Chondrocyte (in vitro differentiated cells): ENCODE results near the gene HDAC9. TPM values are rescaled to one million over a fixed set of nuclear protein-coding genes. Genes with fewer than 3 reads are reported as not detected.

Experiments used
- DNase-seq: peaks from one replicate; pipeline ENCODE4 v3.0.0; 2021; ENCODE audit warnings: mixed read lengths, low spot score
- H3K27ac Mint-ChIP-seq: one replicate; pipeline ENCODE4 v1.8.0; 2021; ENCODE audit warnings: mild to moderate bottlenecking, moderate library complexity, mixed read lengths; ENCODE audit not compliant: unreplicated experiment
- H3K27me3 Mint-ChIP-seq: 2 replicates; pipeline ENCODE4 v1.8.0; 2021; ENCODE audit warnings: low read depth, mixed read lengths
- H3K36me3 Mint-ChIP-seq: 2 replicates; pipeline ENCODE4 v1.8.0; 2021; ENCODE audit warnings: low read depth, mixed read lengths
- H3K4me1 Mint-ChIP-seq: 2 replicates; pipeline ENCODE4 v1.8.0; 2021; ENCODE audit warnings: low read depth, mild to moderate bottlenecking, mixed read lengths
- H3K4me3 Mint-ChIP-seq: one replicate; pipeline ENCODE4 v1.8.0; 2021; ENCODE audit warnings: mild to moderate bottlenecking, moderate library complexity, mixed read lengths; ENCODE audit not compliant: unreplicated experiment
- H3K9me3 Mint-ChIP-seq: 2 replicates; pipeline ENCODE4 v1.8.0; 2021; ENCODE audit warnings: low read depth, mixed read lengths
- total RNA-seq: library from RNA; stranded (reverse); gene quantifications from 3 replicates; pipeline ENCODE4 v1.2.1, GENCODE V29; 2021
- TF ChIP-seq, protein P1 (sequence below): fragments of 200-600 bp; sonication (generic); IDR thresholded peaks from 2 replicates; pipeline ENCODE4 v1.5.0; 2021; ENCODE audit warnings: antibody characterized with exemption, mild to moderate bottlenecking, moderate library complexity

Gene HDAC9
- total RNA-seq, 1 donor from 2014 or later, result 5.9 TPM

DNA sequence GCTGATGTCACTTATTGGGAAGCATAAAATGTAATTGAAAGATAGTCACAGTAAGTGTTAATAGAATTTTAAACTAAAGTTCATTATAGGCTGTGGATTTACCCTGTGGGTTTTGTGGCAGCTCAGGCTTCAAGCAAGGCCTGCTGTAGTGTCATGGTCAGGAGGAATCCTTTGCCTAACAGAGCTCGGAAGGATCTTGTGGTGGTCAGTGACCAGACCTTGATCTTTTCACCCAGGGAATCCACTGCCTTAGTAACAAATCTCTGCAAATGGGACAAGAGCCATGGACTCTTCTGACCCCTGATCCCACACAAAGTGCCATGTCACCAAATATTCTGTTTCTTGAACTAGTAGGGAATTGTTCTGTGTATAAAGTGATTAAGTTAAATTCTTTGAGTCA is 20.6 kb upstream of the HDAC9 start:
- no peaks in the 10 kb centered on the region for H3K27me3 Mint-ChIP-seq
- peaks cover 2% of the 10 kb centered on the region for H3K4me1 Mint-ChIP-seq
- TF ChIP-seq, protein P1, sequence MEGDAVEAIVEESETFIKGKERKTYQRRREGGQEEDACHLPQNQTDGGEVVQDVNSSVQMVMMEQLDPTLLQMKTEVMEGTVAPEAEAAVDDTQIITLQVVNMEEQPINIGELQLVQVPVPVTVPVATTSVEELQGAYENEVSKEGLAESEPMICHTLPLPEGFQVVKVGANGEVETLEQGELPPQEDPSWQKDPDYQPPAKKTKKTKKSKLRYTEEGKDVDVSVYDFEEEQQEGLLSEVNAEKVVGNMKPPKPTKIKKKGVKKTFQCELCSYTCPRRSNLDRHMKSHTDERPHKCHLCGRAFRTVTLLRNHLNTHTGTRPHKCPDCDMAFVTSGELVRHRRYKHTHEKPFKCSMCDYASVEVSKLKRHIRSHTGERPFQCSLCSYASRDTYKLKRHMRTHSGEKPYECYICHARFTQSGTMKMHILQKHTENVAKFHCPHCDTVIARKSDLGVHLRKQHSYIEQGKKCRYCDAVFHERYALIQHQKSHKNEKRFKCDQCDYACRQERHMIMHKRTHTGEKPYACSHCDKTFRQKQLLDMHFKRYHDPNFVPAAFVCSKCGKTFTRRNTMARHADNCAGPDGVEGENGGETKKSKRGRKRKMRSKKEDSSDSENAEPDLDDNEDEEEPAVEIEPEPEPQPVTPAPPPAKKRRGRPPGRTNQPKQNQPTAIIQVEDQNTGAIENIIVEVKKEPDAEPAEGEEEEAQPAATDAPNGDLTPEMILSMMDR, result no peak
- no peaks in the 10 kb centered on the region for H3K9me3 Mint-ChIP-seq
- H3K27ac Mint-ChIP-seq, result no peak overlapping the region
- H3K4me3 Mint-ChIP-seq, result no peak overlapping the region
- no peak for DNase-seq
- H3K36me3 Mint-ChIP-seq, result no peaks in the 10 kb centered on the region

DNA sequence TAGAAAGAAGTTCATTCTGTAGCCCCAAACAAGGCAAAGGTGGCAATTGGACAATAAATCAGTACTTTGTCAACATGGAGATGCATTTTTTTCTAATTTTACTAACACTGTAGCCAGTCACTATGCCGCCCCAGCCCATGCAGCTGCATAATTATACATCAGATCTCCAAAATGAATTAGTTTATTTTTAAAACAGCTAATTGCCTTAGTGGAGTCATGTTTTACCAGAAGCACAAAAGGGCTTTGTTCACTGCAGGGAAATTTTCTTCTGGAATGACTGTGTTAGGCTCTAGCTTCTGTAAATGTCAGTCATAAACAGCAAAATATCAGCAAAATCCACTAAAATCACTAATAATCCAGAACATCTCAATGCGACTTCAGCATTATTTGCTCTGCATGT is 20.1 kb upstream of the HDAC9 start:
- Mint-ChIP-seq H3K4me1 (peaks cover 3% of the 10 kb centered on the region), H3K27me3 (no peaks in the 10 kb centered on the region), H3K36me3 (no peaks in the 10 kb centered on the region), H3K4me3 (no peak overlapping the region), H3K9me3 (no peaks in the 10 kb centered on the region), H3K27ac (no peak overlapping the region)
- DNase-seq, result no peak
- TF ChIP-seq, protein P1, result no peak

DNA sequence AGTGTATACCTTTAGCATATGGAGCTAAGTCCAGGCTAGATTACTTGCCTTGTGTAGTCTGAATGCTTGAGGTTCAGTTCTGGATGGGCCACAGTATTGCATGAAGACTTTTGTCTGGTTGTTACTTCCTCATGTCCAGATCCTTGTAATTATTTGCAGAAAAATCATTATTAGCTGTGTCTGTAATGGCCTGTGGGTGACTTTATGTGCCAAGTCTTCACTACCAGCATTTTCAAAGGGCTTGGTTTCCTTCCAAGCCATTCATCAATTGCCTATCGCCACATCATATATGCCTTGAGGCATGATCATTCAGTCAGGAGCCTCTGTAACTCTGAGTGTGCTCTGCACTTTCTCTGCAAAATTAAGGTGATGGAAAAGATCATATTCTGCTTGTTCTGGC is 13.8 kb upstream of the HDAC9 start:
- DNase-seq, result no peak
- Mint-ChIP-seq H3K27ac (no peak overlapping the region), H3K27me3 (no peaks in the 10 kb centered on the region), H3K4me3 (no peak overlapping the region), H3K9me3 (no peaks in the 10 kb centered on the region), H3K36me3 (no peaks in the 10 kb centered on the region), H3K4me1 (peaks cover 3% of the 10 kb centered on the region)
- TF ChIP-seq, protein P1, result no peak

DNA sequence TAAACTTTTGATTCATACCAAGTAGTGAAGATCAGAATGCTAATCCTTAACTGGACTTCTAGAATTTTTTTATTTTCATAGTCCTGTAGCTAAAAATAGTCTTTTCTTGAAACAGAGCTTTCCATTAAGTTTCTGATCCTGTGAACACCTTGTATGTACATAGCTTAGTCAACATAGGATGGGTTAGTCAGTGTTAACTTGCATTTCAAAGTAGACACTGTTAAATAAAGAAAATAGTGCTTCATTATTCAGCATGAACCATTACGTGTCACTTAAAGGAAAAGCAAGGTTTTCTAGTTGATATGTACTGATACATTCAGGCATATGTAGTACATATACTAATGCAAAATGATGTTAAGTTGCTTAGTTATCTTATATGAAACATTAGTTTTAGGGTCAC is 7.5 kb upstream of the HDAC9 start:
- TF ChIP-seq, protein P1, result no peak
- no peaks in the 10 kb centered on the region for H3K9me3 Mint-ChIP-seq
- DNase-seq, result no peak
- H3K4me3 Mint-ChIP-seq, result no peak overlapping the region
- no peaks in the 10 kb centered on the region for H3K27me3 Mint-ChIP-seq
- H3K27ac Mint-ChIP-seq, result no peak overlapping the region
- H3K4me1 Mint-ChIP-seq, result peaks cover 5% of the 10 kb centered on the region
- no peaks in the 10 kb centered on the region for H3K36me3 Mint-ChIP-seq

DNA sequence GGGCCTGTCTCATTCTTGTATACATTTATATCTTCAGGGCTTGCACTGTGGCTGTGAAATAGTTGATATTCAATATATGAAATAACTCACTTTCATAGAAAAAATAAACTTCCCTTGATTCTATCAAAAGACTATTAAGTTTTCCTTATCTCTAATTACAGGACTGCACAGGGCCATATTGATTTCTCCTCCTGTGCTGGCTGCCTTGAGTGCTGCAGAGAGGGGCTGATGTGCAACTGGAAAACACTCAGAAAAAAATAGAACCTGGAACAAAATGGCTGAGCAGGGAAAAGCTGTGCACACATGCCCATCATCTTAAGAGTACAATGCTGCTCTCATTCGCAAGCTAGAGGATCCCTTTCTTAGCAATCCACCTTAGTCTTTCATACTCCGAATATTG is 5.9 kb upstream of the HDAC9 start:
- TF ChIP-seq, protein P1, result no peak
- Mint-ChIP-seq H3K36me3 (no peaks in the 10 kb centered on the region), H3K27me3 (no peaks in the 10 kb centered on the region), H3K4me3 (no peak overlapping the region), H3K9me3 (no peaks in the 10 kb centered on the region), H3K4me1 (peaks cover 6% of the 10 kb centered on the region), H3K27ac (no peak overlapping the region)
- no peak for DNase-seq
